Stimulated activated CD8-positive, alpha-beta memory T cell treated with anti-CD3 and anti-CD28 coated beads, Interleukin-2, amount 100 ng/mL, for 48 hours (primary cell): ENCODE measurements around the gene SLFN5.
"Not testable (repeated sequence)": the region's sequence is repeated elsewhere in the genome, so short reads cannot be mapped to it uniquely, and the experiment has no call there.

Experiments used
- DNase-seq, 2 donors: peaks; one replicate each; pipeline ENCODE4 v3.0.0-alpha.2; 2020; ENCODE audit warnings: low read depth in 2 of 2

Gene SLFN5

DNA sequence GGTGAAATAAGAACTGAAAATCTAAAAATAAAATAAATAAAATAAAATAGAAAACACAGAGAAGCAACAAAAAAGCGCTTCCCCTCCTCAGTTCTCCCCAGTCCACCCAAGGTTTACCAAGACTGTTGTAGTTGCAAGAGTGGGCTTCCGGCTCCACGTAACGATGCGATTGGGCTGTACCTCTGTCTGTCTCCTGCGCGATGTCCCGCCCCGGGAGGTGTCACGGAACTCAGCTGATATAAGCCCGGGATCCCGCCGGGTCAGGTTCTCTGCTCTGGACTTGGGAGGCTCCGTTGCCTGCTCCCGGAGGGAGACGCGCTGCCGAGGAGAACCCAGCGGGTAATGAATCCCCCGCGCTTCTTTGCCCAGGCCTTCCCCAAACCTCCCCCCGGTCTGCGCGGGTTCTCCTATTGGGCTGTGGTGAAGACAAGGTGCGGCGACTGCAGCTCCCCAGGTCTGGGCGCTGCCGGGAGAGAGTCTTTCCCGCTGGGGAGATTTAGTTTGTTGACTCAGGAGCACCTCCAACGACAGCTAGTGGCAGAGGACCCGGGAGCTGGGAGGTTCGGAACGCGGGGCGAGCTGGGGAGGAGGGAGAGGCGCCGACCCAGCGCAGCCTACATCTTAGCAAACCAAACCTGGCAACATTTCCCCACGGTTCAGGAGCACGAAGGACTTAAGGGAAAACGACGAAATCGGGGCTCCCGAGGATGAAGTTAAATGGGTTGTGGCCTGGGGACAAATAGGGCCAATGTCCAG lies at the start of gene SLFN5:
SLFN5 (plus strand) TSS at position 268 of the 756 bp plus-strand sequence. CDS start 15,619 bp downstream, outside the sequence.
- DNase-seq: peak; percentile 86 to 89

DNA sequence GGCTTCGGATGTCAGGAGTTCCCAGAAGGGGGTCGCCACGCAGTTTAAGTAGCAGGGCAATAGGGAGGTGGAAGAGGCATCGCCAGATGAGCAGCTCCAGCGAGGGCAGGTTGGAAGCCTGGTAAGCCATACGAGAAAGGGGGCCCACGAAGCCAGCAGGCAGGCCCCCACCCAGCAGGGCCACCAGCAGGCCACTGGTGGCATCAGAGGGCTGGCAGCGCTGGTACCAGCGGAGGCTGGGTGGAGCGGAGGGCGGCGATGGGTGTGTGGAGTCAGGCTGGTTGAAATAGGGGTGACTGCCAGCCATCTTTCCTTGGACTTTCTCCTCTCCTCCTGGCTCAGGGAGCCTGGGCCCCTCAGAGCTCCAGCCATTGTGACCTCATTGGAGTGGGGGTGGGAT lies 48.9 kb upstream of the SLFN5 start, which contains the start of gene SLC35G3:
SLC35G3 (minus strand) TSS at position 393 of the 400 bp plus-strand sequence; CDS start at position 307, 86 bp downstream.
- DNase-seq: not testable (repeated sequence)

DNA sequence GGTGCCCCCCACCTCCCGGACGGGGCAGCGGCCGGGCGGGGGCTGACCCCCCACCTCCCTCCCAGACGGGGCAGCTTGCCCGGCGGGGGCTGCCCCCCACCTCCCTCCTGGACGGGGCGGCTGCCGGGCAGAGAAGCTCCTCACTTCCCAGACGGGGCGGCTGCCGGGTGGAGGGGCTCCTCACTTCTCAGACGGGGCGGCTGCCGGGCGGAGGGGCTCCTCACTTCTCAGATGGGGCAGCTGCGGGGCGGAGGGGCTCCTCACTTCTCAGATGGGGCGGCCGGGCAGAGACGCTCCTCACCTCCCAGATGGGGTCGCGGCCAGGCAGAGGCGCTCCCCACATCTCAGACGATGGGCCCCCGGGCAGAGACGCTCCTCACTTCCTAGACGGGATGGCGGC lies 47.8 kb upstream of the SLFN5 start:
- not testable (repeated sequence) for DNase-seq

GRCh38 chr17:35202582-35202981 lies 40.3 kb upstream of the SLFN5 start:
- DNase-seq: not testable (repeated sequence)

- DNase-seq: no peak
Observed at GRCh38 chr17:35210741-35211140, 32.1 kb upstream of the SLFN5 start.

- no peak for DNase-seq
Observed at GRCh38 chr17:35212668-35213067, 30.2 kb upstream of the SLFN5 start.

- no peak for DNase-seq
Observed at GRCh38 chr17:35213412-35213940, 29.4 kb upstream of the SLFN5 start.

GRCh38 chr17:35214192-35214591 lies 28.7 kb upstream of the SLFN5 start:
- DNase-seq: no peak

- DNase-seq: peak in 1 of 2 donors; percentile 26
Observed at GRCh38 chr17:35214631-35215273, 28.1 kb upstream of the SLFN5 start.

DNA sequence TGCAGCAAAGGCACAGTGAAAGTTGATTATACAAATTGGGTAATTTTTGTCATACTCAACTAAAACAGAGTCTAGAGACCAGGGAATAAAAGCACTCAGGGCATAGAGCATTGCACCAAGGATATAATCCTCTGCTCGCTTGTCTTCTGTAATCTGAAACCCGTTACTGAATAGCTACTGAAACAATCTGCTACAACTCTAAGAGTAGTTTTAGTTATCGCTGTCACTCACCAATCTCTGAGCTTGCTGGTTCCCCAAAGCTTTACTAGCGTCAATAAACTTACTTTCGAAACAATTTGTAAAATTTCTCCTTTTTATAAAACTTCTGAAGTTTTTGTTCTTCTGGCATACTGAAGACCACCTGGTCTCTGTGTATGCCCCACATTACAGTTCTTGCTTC lies 25.8 kb upstream of the SLFN5 start:
- no peak for DNase-seq

DNA sequence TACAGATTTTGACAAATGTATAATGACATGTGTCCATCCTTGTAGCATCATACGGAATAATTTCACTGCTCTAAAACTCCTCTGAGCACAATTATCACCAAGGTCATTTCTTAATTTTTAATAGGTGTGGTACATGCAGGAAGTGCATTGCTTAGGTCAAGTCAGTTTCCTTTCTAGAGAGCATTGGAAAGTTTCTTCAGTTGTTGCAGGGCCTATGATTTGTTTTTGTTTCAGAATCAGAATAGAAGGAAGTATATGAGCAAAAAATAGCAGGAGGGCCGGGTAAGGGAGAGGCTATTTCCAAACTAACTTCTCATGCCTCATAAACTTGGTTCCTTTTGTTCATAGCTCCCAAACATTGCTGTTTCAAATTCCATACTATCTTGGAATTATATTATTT lies 24.0 kb upstream of the SLFN5 start:
- no peak for DNase-seq

DNA sequence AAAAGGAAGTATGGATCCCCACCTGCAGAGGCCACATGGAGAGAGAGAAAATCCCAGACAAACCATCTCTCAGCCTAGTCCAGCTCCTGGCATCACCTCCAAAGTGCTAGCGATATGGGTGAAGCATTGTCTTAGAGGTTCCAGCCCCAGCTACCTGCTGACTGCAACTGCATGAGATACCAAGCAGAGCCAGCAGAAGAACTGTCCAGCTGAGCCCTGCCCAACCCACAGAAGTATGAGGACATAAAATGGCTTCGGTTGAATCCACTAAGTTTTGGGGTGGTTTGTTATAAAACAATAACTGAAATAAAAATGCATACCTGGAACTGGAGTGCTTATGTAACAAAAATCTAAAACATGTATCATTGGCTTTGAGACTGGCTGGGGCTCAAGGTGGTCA lies 20.4 kb upstream of the SLFN5 start:
- DNase-seq: no peak

GRCh38 chr17:35224436-35224835 lies 18.4 kb upstream of the SLFN5 start:
- no peak for DNase-seq

GRCh38 chr17:35227546-35227945 lies 15.3 kb upstream of the SLFN5 start:
- DNase-seq: no peak

- DNase-seq: no peak
Observed at GRCh38 chr17:35229638-35230037, 13.2 kb upstream of the SLFN5 start.

DNA sequence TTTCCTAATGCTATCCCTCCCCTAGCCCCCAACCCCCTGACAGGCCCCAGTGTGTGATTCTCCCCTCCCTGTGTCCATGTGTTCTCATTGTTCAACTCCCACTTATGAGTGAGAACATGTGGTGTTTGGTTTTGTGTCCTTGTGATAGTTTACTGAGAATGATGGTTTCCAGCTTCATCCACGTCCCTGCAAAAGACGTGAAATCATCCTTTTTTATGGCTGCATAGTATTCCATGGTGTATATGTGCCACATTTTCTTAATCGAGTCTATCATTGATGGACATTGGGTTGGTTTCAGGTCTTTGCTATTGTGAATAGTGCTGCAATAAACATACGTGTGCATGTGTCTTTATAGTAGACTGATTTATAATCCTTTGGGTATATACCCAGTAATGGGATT lies 8.6 kb upstream of the SLFN5 start:
- DNase-seq: not testable (repeated sequence)

GRCh38 chr17:35235289-35235688 lies 7.6 kb upstream of the SLFN5 start:
- DNase-seq: no peak

GRCh38 chr17:35235917-35236316 lies 7.0 kb upstream of the SLFN5 start:
- DNase-seq: no peak

DNA sequence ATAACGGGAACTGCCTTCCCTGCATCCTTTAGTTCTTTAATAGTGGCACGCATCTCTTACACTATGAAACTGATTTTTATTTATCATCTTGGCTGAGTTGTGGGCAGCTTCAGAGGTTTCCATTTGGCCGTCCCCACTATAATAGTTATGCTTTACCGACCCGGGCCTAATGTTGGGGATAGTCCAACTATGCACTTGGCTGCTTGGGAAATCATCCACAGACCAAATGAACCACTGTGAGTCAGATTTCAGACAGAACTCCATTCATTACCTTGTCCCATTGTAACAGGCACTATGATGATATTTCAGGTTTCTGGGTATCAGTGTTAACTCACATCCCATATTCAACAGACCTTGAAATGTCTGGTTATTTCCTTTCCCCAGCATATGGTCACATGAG lies 6.1 kb upstream of the SLFN5 start:
- no peak for DNase-seq

GRCh38 chr17:35238821-35239220 lies 4.1 kb upstream of the SLFN5 start:
- no peak for DNase-seq

- DNase-seq: no peak
Observed at GRCh38 chr17:35239823-35240222, 3.0 kb upstream of the SLFN5 start.

DNA sequence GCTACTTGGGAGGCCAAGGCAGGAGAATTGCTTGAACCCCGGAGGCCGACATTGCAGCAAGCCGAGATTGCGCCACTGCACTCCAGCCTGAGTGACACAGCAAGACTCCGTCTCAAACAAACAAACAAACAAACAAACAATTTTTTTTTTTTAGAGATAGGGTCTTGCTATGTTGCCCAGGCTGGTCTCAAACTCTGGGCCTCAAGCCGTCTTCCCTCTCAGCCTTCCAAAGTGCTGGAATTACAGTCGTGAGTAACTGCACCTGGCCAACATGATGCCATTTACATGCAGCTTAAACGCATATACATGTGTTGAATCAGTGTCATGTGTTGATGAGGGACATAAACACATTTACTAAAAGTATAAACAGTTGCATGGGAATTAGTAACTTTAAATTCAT lies 2.0 kb upstream of the SLFN5 start:
- no peak for DNase-seq

- no peak for DNase-seq
Observed at GRCh38 chr17:35241520-35241919, 1.4 kb upstream of the SLFN5 start.
